Measurements from ENCODE around the gene ADD2.

The ADD2 gene

GRCh38 chr2:70707706-70708105 lies 60.3 kb downstream of the ADD2 start:
- peaks cover 8 to 75% of the 10 kb centered on the region in 2 donors for H3K36me3 ChIP-seq (replicated peaks in 1 of 2; ENCODE audit: control insufficient read depth in 2 of 2, insufficient read depth in 2 of 2, low read length in 2 of 2)
- H3K9ac ChIP-seq (ENCODE audit: low read depth, low read length, poor library complexity), result peak overlapping the region; percentile 2
- no CpG with 5 or more reads among the region's 1 CpG for WGBS, 2 donors (ENCODE audit: extremely low coverage in 2 of 2, insufficient read length in 2 of 2, insufficient replicate concordance in 1 of 2)
- no peak overlapping the region for H2BK5ac ChIP-seq (ENCODE audit: low read length)
- no peak overlapping the region for H2BK15ac ChIP-seq (ENCODE audit: low read length)
- no peak overlapping the region for H3K4me2 ChIP-seq (ENCODE audit: insufficient read depth, low read length, poor library complexity, severe bottlenecking)
- H3K14ac ChIP-seq (ENCODE audit: low read length), result no peak overlapping the region
- H3K4me3 ChIP-seq (ENCODE audit: low read length in 2 of 2), result no peak overlapping the region
- no peak overlapping the region for H3K23ac ChIP-seq (ENCODE audit: low read depth, low read length, poor library complexity)
- no peaks in the 10 kb centered on the region for H3K27me3 ChIP-seq (ENCODE audit: control insufficient read depth in 3 of 3, insufficient read depth in 3 of 3, low read depth in 1 of 3, low read length in 3 of 3)
- no peak overlapping the region for H4K8ac ChIP-seq (ENCODE audit: low read depth, low read length)
- no peaks in the 10 kb centered on the region for H3K9me3 ChIP-seq (replicated peaks in 1 of 2; ENCODE audit: control insufficient read depth in 2 of 2, insufficient read depth in 1 of 2, low read depth in 1 of 2, low read length in 2 of 2)
- no peak overlapping the region for H3K4ac ChIP-seq (ENCODE audit: low read length)
- no peak overlapping the region for H2AK5ac ChIP-seq (ENCODE audit: low read depth, low read length)
- no peak overlapping the region for H2BK120ac ChIP-seq (ENCODE audit: low read depth, low read length)
- peaks cover 0 to 2% of the 10 kb centered on the region in 2 donors for H3K4me1 ChIP-seq (ENCODE audit: control insufficient read depth in 2 of 2, insufficient read depth in 1 of 2, low read depth in 1 of 2, low read length in 2 of 2)
- H4K91ac ChIP-seq (ENCODE audit: low read depth, low read length, poor library complexity), result no peak overlapping the region
- no peaks in the 10 kb centered on the region for H3K79me1 ChIP-seq (ENCODE audit: low read depth, low read length)
- H3K27ac ChIP-seq (replicated peaks; ENCODE audit: low read length), result no peak overlapping the region
- no peak for DNase-seq (ENCODE audit: low spot score)
- no peak overlapping the region for H2BK12ac ChIP-seq (ENCODE audit: low read length)
- no peak overlapping the region for H2AFZ ChIP-seq (ENCODE audit: low read length)
- H3K18ac ChIP-seq (ENCODE audit: low read length), result no peak overlapping the region

GRCh38 chr2:70706026-70706795 lies 61.8 kb downstream of the ADD2 start:
- no peak for DNase-seq (ENCODE audit: low spot score)
- Histone ChIP-seq H3K9ac (ENCODE audit: low read depth, low read length, poor library complexity) (no peak overlapping the region), H3K36me3 (replicated peaks in 1 of 2; ENCODE audit: control insufficient read depth in 2 of 2, insufficient read depth in 2 of 2, low read length in 2 of 2) (peaks cover 6 to 64% of the 10 kb centered on the region in 2 donors), H3K27me3 (ENCODE audit: control insufficient read depth in 3 of 3, insufficient read depth in 3 of 3, low read depth in 1 of 3, low read length in 3 of 3) (no peaks in the 10 kb centered on the region), H2BK15ac (ENCODE audit: low read length) (no peak overlapping the region), H3K4me1 (ENCODE audit: control insufficient read depth in 2 of 2, insufficient read depth in 1 of 2, low read depth in 1 of 2, low read length in 2 of 2) (peaks cover 0 to 2% of the 10 kb centered on the region in 2 donors), H3K4ac (ENCODE audit: low read length) (no peak overlapping the region), H3K18ac (ENCODE audit: low read length) (no peak overlapping the region), H3K14ac (ENCODE audit: low read length) (no peak overlapping the region), H3K4me3 (ENCODE audit: low read length in 2 of 2) (no peak overlapping the region), H3K23ac (ENCODE audit: low read depth, low read length, poor library complexity) (no peak overlapping the region), H2AK5ac (ENCODE audit: low read depth, low read length) (no peak overlapping the region), H2BK120ac (ENCODE audit: low read depth, low read length) (no peak overlapping the region), H3K4me2 (ENCODE audit: insufficient read depth, low read length, poor library complexity, severe bottlenecking) (no peak overlapping the region), H2BK5ac (ENCODE audit: low read length) (no peak overlapping the region), H4K8ac (ENCODE audit: low read depth, low read length) (no peak overlapping the region), H4K91ac (ENCODE audit: low read depth, low read length, poor library complexity) (no peak overlapping the region), H3K79me1 (ENCODE audit: low read depth, low read length) (no peaks in the 10 kb centered on the region), H3K9me3 (replicated peaks in 1 of 2; ENCODE audit: control insufficient read depth in 2 of 2, insufficient read depth in 1 of 2, low read depth in 1 of 2, low read length in 2 of 2) (no peaks in the 10 kb centered on the region), H3K27ac (replicated peaks; ENCODE audit: low read length) (no peak overlapping the region), H2AFZ (ENCODE audit: low read length) (no peak overlapping the region), H2BK12ac (ENCODE audit: low read length) (no peak overlapping the region)
- WGBS, 2 donors (ENCODE audit: extremely low coverage in 2 of 2, insufficient read length in 2 of 2, insufficient replicate concordance in 1 of 2), result no CpG with 5 or more reads among the region's 36 CpGs

- no peak overlapping the region for H4K91ac ChIP-seq (ENCODE audit: low read depth, low read length, poor library complexity)
- no peak overlapping the region for H3K14ac ChIP-seq (ENCODE audit: low read length)
- no peak overlapping the region for H3K9ac ChIP-seq (ENCODE audit: low read depth, low read length, poor library complexity)
- H3K27ac ChIP-seq (replicated peaks; ENCODE audit: low read length), result no peak overlapping the region
- H3K79me1 ChIP-seq (ENCODE audit: low read depth, low read length), result no peaks in the 10 kb centered on the region
- peaks cover 6 to 55% of the 10 kb centered on the region in 2 donors for H3K36me3 ChIP-seq (replicated peaks in 1 of 2; ENCODE audit: control insufficient read depth in 2 of 2, insufficient read depth in 2 of 2, low read length in 2 of 2)
- no peak overlapping the region for H2AK5ac ChIP-seq (ENCODE audit: low read depth, low read length)
- no CpG with 5 or more reads among the region's 8 CpGs for WGBS, 2 donors (ENCODE audit: extremely low coverage in 2 of 2, insufficient read length in 2 of 2, insufficient replicate concordance in 1 of 2)
- H2BK5ac ChIP-seq (ENCODE audit: low read length), result no peak overlapping the region
- H3K27me3 ChIP-seq (ENCODE audit: control insufficient read depth in 3 of 3, insufficient read depth in 3 of 3, low read depth in 1 of 3, low read length in 3 of 3), result no peaks in the 10 kb centered on the region
- peak overlapping the region; percentile 3 for H3K23ac ChIP-seq (ENCODE audit: low read depth, low read length, poor library complexity)
- no peaks in the 10 kb centered on the region for H3K9me3 ChIP-seq (replicated peaks in 1 of 2; ENCODE audit: control insufficient read depth in 2 of 2, insufficient read depth in 1 of 2, low read depth in 1 of 2, low read length in 2 of 2)
- H4K8ac ChIP-seq (ENCODE audit: low read depth, low read length), result no peak overlapping the region
- H3K4me2 ChIP-seq (ENCODE audit: insufficient read depth, low read length, poor library complexity, severe bottlenecking), result no peak overlapping the region
- no peak overlapping the region for H2BK120ac ChIP-seq (ENCODE audit: low read depth, low read length)
- H3K4ac ChIP-seq (ENCODE audit: low read length), result no peak overlapping the region
- no peak overlapping the region for H2BK12ac ChIP-seq (ENCODE audit: low read length)
- peaks cover 0 to 2% of the 10 kb centered on the region in 2 donors for H3K4me1 ChIP-seq (ENCODE audit: control insufficient read depth in 2 of 2, insufficient read depth in 1 of 2, low read depth in 1 of 2, low read length in 2 of 2)
- no peak overlapping the region for H3K18ac ChIP-seq (ENCODE audit: low read length)
- no peak for DNase-seq (ENCODE audit: low spot score)
- H2AFZ ChIP-seq (ENCODE audit: low read length), result no peak overlapping the region
- H3K4me3 ChIP-seq (ENCODE audit: low read length in 2 of 2), result no peak overlapping the region
- no peak overlapping the region for H2BK15ac ChIP-seq (ENCODE audit: low read length)
Observed at GRCh38 chr2:70705160-70705850, 62.7 kb downstream of the ADD2 start.

- H2AFZ ChIP-seq (ENCODE audit: low read length), result no peak overlapping the region
Observed at GRCh38 chr2:70703900-70704549, 64.0 kb downstream of the ADD2 start.

More at GRCh38 chr2:70703900-70704549, 64.0 kb downstream of the ADD2 start:
- Histone ChIP-seq H2BK12ac (ENCODE audit: low read length) (no peak overlapping the region), H3K4me1 (ENCODE audit: control insufficient read depth in 2 of 2, insufficient read depth in 1 of 2, low read depth in 1 of 2, low read length in 2 of 2) (peaks cover 0 to 2% of the 10 kb centered on the region in 2 donors), H3K27me3 (ENCODE audit: control insufficient read depth in 3 of 3, insufficient read depth in 3 of 3, low read depth in 1 of 3, low read length in 3 of 3) (no peaks in the 10 kb centered on the region), H2BK5ac (ENCODE audit: low read length) (no peak overlapping the region), H2BK120ac (ENCODE audit: low read depth, low read length) (no peak overlapping the region), H4K91ac (ENCODE audit: low read depth, low read length, poor library complexity) (no peak overlapping the region), H3K36me3 (replicated peaks in 1 of 2; ENCODE audit: control insufficient read depth in 2 of 2, insufficient read depth in 2 of 2, low read length in 2 of 2) (peaks cover 6 to 50% of the 10 kb centered on the region in 2 donors), H3K23ac (ENCODE audit: low read depth, low read length, poor library complexity) (no peak overlapping the region), H3K9me3 (replicated peaks in 1 of 2; ENCODE audit: control insufficient read depth in 2 of 2, insufficient read depth in 1 of 2, low read depth in 1 of 2, low read length in 2 of 2) (no peaks in the 10 kb centered on the region), H3K4me2 (ENCODE audit: insufficient read depth, low read length, poor library complexity, severe bottlenecking) (no peak overlapping the region), H3K9ac (ENCODE audit: low read depth, low read length, poor library complexity) (no peak overlapping the region), H3K4ac (ENCODE audit: low read length) (no peak overlapping the region), H2AK5ac (ENCODE audit: low read depth, low read length) (no peak overlapping the region), H3K14ac (ENCODE audit: low read length) (no peak overlapping the region), H3K18ac (ENCODE audit: low read length) (no peak overlapping the region), H4K8ac (ENCODE audit: low read depth, low read length) (no peak overlapping the region), H2BK15ac (ENCODE audit: low read length) (no peak overlapping the region), H3K79me1 (ENCODE audit: low read depth, low read length) (no peaks in the 10 kb centered on the region), H3K27ac (replicated peaks; ENCODE audit: low read length) (no peak overlapping the region), H3K4me3 (ENCODE audit: low read length in 2 of 2) (no peak overlapping the region)
- WGBS, 2 donors (ENCODE audit: extremely low coverage in 2 of 2, insufficient read length in 2 of 2, insufficient replicate concordance in 1 of 2), result no CpG with 5 or more reads among the region's 9 CpGs
- DNase-seq (ENCODE audit: low spot score), result no peak

Data from neuronal stem cell (in vitro differentiated cells).